Hematopoietic multipotent progenitor cell treated with erythropoietin and hydrocortisone succinate and interleukin-3 and kit ligand, for 4 days (in vitro differentiated cells): Measurements from ENCODE around the gene LSM7.

Experiments
- DNase-seq: peaks from one replicate; pipeline ENCODE4 v3.0.0-alpha.2; 2015

Gene LSM7

GRCh38 chr19:2321565-2322283 is 6.7 kb downstream of the LSM7 start:
- DNase-seq, result no peak

DNA sequence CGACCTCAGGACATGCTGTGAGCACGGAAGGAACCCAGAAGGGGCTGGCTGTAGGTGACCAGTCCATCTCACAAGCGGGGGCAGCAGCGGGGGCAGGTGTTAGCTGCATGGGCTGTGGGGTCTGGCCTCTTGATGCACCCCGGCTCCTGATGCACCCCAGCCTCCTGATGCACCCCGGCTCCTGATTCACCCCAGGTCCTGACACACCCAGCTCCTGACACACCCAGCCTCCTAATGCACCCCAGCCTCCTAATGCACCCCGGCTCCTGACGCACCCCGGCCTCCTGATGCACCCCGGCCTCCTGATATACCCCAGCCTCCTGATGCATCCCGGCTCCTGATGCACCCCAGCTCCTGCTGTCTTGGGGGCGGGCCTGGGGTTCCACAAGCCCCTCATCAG is 7.4 kb downstream of the LSM7 start:
- DNase-seq, result no peak

GRCh38 chr19:2320049-2320448 is 8.3 kb downstream of the LSM7 start:
- no peak for DNase-seq

- no peak for DNase-seq
Observed at GRCh38 chr19:2319551-2319950, 8.8 kb downstream of the LSM7 start.

DNA sequence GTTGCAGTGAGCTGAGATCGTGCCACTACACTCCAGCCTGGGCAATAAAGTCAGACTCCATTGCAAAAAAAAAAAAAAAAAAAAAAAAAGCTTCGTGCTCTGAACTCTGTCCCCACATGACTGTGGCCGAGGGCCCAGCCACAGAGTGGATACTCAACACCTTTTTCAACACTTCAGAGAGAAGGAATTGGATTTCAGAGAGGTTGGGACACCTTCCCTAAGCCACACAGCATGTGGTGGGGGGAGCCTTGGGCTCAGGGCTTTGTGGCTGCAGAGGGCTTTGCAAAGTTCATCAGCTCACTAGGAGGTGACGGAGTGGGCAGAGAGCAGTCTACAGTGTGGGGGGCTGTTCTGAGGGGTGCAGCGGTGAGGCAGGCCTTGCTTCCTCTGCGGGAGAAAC is 9.5 kb downstream of the LSM7 start:
- no peak for DNase-seq

GRCh38 chr19:2317756-2318155 is 10.6 kb downstream of the LSM7 start:
- peak; percentile 15 for DNase-seq

DNA sequence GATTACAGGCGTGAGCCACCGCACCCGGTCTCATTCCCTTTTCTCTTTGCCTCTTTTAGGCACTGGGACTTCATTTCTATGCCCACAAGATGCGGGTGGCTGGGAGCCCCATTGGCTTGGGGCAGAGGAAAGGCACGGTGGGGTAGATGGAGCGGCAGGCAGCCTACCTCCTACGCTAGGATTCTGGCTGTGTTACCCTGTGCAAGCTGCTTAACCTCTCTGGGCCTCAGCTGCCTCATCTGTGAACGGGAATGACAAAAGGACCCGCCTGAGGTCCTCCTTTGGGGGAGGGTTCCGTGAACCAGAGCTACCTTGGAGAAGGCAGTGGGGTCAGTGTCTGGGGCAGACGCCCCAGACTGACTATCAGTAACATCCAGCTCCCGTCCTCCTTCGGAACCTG is 11.1 kb downstream of the LSM7 start:
- DNase-seq, result no peak

- DNase-seq, result peak; percentile 89
Observed at GRCh38 chr19:2315818-2316353, 12.5 kb downstream of the LSM7 start.

- DNase-seq, result no peak
Observed at GRCh38 chr19:2315121-2315817, 13.1 kb downstream of the LSM7 start.

DNA sequence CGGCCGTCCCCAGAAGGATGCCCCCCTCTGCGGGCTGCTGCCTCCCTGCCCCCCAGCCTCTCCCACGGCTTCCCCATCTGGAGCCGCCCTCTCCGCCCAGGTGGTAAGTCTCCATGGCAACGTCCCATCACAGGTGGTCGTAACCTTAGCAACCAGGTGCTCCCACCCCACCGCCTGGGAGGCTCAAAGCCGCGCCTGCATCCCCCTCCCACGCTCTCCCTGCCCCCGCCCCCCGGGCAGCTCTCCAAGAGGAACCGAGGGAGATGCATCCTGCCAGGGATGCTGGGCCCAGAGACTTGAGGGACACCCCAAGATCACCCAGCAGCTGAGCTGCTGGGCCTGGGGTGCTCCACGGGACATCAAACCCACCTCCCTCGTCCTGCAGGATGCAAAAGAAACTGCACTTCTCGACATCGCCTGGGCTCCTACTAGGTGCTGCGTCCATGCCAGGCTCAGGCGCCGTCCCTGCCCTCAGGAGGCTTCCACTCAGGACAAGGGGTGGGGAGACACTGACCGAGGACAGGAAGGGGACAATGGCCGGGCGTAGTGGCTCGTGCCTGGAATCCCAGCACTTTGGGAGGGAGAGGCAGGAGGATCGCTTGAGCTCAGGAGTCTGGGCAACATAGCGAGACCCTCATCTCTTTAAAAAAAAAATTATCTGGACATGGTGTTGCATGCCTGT is 15.4 kb downstream of the LSM7 start:
- no peak for DNase-seq

DNA sequence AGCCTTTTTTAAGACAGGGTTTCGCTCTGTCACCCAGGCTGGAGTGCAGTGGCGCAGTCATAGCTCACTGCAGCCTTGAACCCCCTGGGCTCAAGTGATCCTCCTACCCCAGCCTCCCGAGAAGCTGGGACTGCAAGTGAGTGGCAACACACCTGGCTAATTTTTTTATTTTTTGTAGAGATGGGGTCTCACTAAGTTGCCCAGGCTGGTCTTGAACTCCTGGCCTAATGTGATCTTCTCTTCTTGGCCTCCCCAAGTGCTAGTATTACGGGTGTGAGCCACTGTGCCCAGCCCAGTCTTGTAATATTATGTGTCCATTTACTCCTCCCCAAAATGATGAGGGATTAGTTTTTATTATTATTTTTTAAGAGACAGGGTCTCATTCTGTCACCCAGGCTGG is 17.3 kb downstream of the LSM7 start:
- DNase-seq, result no peak

- DNase-seq, result no peak
Observed at GRCh38 chr19:2309734-2310362, 18.5 kb downstream of the LSM7 start.

GRCh38 chr19:2308114-2308556 is 20.3 kb downstream of the LSM7 start, which contains the start of gene LINGO3:
Gene LINGO3, minus strand, starts transcription at chr19:2308154. Its CDS starts 16,378 bp downstream, at chr19:2291776.
- no peak for DNase-seq

DNA sequence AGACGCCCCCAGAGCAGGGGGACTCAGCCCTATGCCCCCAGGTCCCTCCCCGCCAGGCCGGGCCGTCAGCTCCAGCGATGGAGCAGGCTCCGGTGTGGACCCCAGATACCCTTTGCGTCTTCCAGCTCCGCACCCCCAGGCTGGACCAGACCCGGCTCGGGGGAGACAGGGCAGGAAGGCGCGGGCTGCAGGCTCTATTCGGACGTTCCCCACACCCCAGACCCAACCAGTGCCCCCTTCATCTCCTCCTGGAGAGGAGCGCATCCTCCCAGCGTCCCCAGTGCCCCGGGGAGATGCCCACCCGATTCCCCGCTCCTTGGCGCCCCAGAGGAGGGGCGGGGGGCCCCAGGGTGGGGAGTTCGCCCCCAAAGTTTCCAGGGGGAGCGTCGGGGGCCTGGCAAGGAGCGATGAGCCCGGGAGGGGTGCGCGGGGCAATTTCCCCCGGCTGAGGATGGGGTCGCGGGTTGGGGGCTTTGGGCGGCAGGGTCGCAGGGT is 20.8 kb downstream of the LSM7 start:
- DNase-seq, result no peak

- DNase-seq, result no peak
Observed at GRCh38 chr19:2306971-2307370, 21.4 kb downstream of the LSM7 start.

GRCh38 chr19:2306281-2306806 is 22.0 kb downstream of the LSM7 start:
- no peak for DNase-seq

- DNase-seq, result no peak
Observed at GRCh38 chr19:2305452-2306280, 22.7 kb downstream of the LSM7 start.

GRCh38 chr19:2303211-2303798 is 25.1 kb downstream of the LSM7 start:
- DNase-seq, result no peak

GRCh38 chr19:2302319-2303210 is 25.8 kb downstream of the LSM7 start:
- peak; percentile 65 for DNase-seq

GRCh38 chr19:2300533-2300932 is 27.9 kb downstream of the LSM7 start:
- DNase-seq, result no peak
